Spleen (tissue), 11 donors: ENCODE measurements around the gene SPPL2C. TPM values are rescaled to one million over a fixed set of nuclear protein-coding genes. Genes with fewer than 3 reads are reported as not detected.

ENCODE experiments used
- DNase-seq: peaks from one replicate; pipeline ENCODE4 v3.0.0-alpha.2; 2020
- H3K27ac ChIP-seq, 8 donors: fragments of 200-600 bp; sonication (generic) in 7 of 8; 1 replicate in 4 of 8; 2 replicates in 4 of 8; pipeline versions ENCODE4 v1.5.0 to v1.8.0; 2016 to 2021; ENCODE audit warnings: inconsistent platforms in 4 of 8, mild to moderate bottlenecking in 4 of 8, moderate library complexity in 1 of 8
- H3K27me3 ChIP-seq, 7 donors: fragments of 200-600 bp; sonication (generic) in 6 of 7; replicated peaks in 1 of 7; 1 replicate in 4 of 7; 2 replicates in 3 of 7; pipeline versions ENCODE4 v1.5.0 to v1.8.0; 2016 to 2021; ENCODE audit warnings: inconsistent platforms in 3 of 7, mild to moderate bottlenecking in 1 of 7
- H3K36me3 ChIP-seq, 6 donors: fragments of 200-600 bp; sonication (generic) in 5 of 6; 1 replicate in 4 of 6; 2 replicates in 2 of 6; pipeline versions ENCODE4 v1.5.0 to v1.8.0; 2016 to 2021; ENCODE audit warnings: inconsistent platforms in 2 of 6
- H3K4me1 ChIP-seq, 6 donors: fragments of 200-600 bp; sonication (generic) in 5 of 6; 1 replicate in 3 of 6; 2 replicates in 3 of 6; pipeline versions ENCODE4 v1.5.0 to v1.8.0; 2016 to 2021; ENCODE audit warnings: inconsistent platforms in 3 of 6
- H3K4me3 ChIP-seq, 8 donors: fragments of 200-600 bp; sonication (generic) in 7 of 8; 1 replicate in 4 of 8; 2 replicates in 4 of 8; pipeline versions ENCODE4 v1.5.0 to v1.8.0; 2016 to 2021; ENCODE audit warnings: inconsistent platforms in 4 of 8, mild to moderate bottlenecking in 4 of 8, moderate library complexity in 2 of 8
- H3K9me3 ChIP-seq, 8 donors: fragments of 200-600 bp; sonication (generic) in 7 of 8; 1 replicate in 4 of 8; 2 replicates in 4 of 8; pipeline versions ENCODE4 v1.5.0 to v1.8.0; 2016 to 2021; ENCODE audit warnings: inconsistent platforms in 4 of 8
- CTCF ChIP-seq, 11 experiments: fragments of 200-600 bp in 7 of 11; fragments of 450-650 bp in 4 of 11; sonication (generic) in 4 of 11; IDR thresholded peaks in 8 of 11; conservative IDR thresholded peaks in 3 of 11; 1 replicate in 7 of 11; 2 replicates in 4 of 11; pipeline versions ENCODE4 v1.4.0 to v1.8.0; 2016 to 2021; ENCODE audit warnings: antibody characterized with exemption in 11 of 11, inconsistent platforms in 4 of 11, mild to moderate bottlenecking in 1 of 11
- POLR2A ChIP-seq, 3 donors: fragments of 450-650 bp; IDR thresholded peaks; one replicate each; pipeline ENCODE4 v1.5.1; 2017; ENCODE audit warnings: antibody characterized with exemption in 3 of 3, mild to moderate bottlenecking in 1 of 3
- POLR2AphosphoS5 ChIP-seq, 3 donors: sonication (generic); formaldehyde crosslinking; IDR thresholded peaks; one replicate each; pipeline ENCODE4 v1.5.1; 2017; ENCODE audit warnings: antibody characterized with exemption in 3 of 3
- WGBS, 5 donors: extraction: QIAGEN DNeasy Blood & Tissue Kit in 3 of 5; methylation state at CpG; one replicate each; pipeline versions ENCODE4 v1.1.5 to v1.1.7; 2013 to 2018; 5-methylcytosine and 5-hydroxymethylcytosine counted together
- intact Hi-C: fragments of 100-400 bp; cut with DNase I; formaldehyde crosslinking; loops from one replicate; pipeline ENCODE4 v1.15.0; 2023; ENCODE audit warnings: low total_unique reads
- polyA plus RNA-seq, 3 donors: library from polyadenylated mRNA; stranded (reverse); fragments of 200-250 nt; gene quantifications; one replicate each; pipeline ENCODE4 v1.2.1, GENCODE V29; 2013
- total RNA-seq, 7 donors: library from RNA; depleted of rRNA in 3 of 7; stranded (reverse); fragments of >200 nt in 3 of 7; fragmentation: NEBNext Ultra II Directional in 4 of 7; extraction: Animal tissue kit (Norgen Biotek cat#: 25700) in 4 of 7; gene quantifications; one replicate each; pipeline versions ENCODE4 v1.1.0 to v1.2.1, GENCODE V29; 2016 to 2021
- donor health status: healthy with polysubstance abuse.
- donor health status: DM: no; HTN: no; CAD: no; lungs with moderate emphysema.
- donor health status: DM: no; HTN: no; CAD: no.
- donor health status: Bipolar disorder and iron deficiency.
- donor health status: healthy.
- donor health status: DM: no; HTN: no; CAD: no.
- donor health status: DM: yes; HTN: yes; CAD: no.

The SPPL2C gene
- total and polyA plus RNA-seq, 10 donors: not detected

GRCh38 chr17:45809499-45809898 lies 35.2 kb upstream of the SPPL2C start:
- H3K36me3 ChIP-seq: no peaks in the 10 kb centered on the region
- WGBS, 5 donors: 54 to 83% (median 74%) methylated on average over 10 to 15 of the region's 15 CpGs
- intact Hi-C loops: no loop called here
- no peak overlapping the region for H3K27ac ChIP-seq
- no peak for DNase-seq
- no peaks in the 10 kb centered on the region for H3K9me3 ChIP-seq
- H3K4me1 ChIP-seq: no peaks in the 10 kb centered on the region
- no peak overlapping the region for H3K4me3 ChIP-seq
- H3K27me3 ChIP-seq: peaks cover 0 to 70% (median 7%) of the 10 kb centered on the region in 7 donors
- TF ChIP-seq CTCF (IDR thresholded peaks at IDR 0.05 in 8 of 11, conservative IDR thresholded peaks at IDR 0.05 in 3 of 11) (no peak), POLR2AphosphoS5 (IDR thresholded peaks at IDR 0.05) (no peak), POLR2A (IDR thresholded peaks at IDR 0.05) (no peak)

GRCh38 chr17:45812102-45812501 lies 32.6 kb upstream of the SPPL2C start:
- 69 to 74% (median 72%) methylated on average over 3 of the region's 3 CpGs for WGBS, 5 donors
- no peaks in the 10 kb centered on the region for H3K4me1 ChIP-seq
- no peaks in the 10 kb centered on the region for H3K36me3 ChIP-seq
- H3K4me3 ChIP-seq: no peak overlapping the region
- H3K27me3 ChIP-seq: peaks cover 0 to 44% (median 7%) of the 10 kb centered on the region in 7 donors
- H3K27ac ChIP-seq: no peak overlapping the region
- DNase-seq: no peak
- intact Hi-C loops: no loop called here
- no peak for TF ChIP-seq POLR2A (IDR thresholded peaks at IDR 0.05)
- no peak for TF ChIP-seq CTCF (IDR thresholded peaks at IDR 0.05 in 8 of 11, conservative IDR thresholded peaks at IDR 0.05 in 3 of 11)
- TF ChIP-seq POLR2AphosphoS5 (IDR thresholded peaks at IDR 0.05): no peak
- no peaks in the 10 kb centered on the region for H3K9me3 ChIP-seq

GRCh38 chr17:45813048-45813725 lies 31.5 kb upstream of the SPPL2C start:
- WGBS, 5 donors: 30 to 50% (median 33%) methylated on average over 19 to 22 of the region's 22 CpGs
- no peak for DNase-seq

More at GRCh38 chr17:45813048-45813725, 31.5 kb upstream of the SPPL2C start:
- Histone ChIP-seq H3K36me3 (no peaks in the 10 kb centered on the region), H3K4me3 (no peak overlapping the region), H3K4me1 (no peaks in the 10 kb centered on the region), H3K27me3 (peaks cover 0 to 35% (median 7%) of the 10 kb centered on the region in 7 donors), H3K27ac (no peak overlapping the region), H3K9me3 (no peaks in the 10 kb centered on the region)
- intact Hi-C loops: no loop called here
- no peak for TF ChIP-seq POLR2AphosphoS5 (IDR thresholded peaks at IDR 0.05)
- TF ChIP-seq POLR2A (IDR thresholded peaks at IDR 0.05): no peak
- no peak for TF ChIP-seq CTCF (IDR thresholded peaks at IDR 0.05 in 8 of 11, conservative IDR thresholded peaks at IDR 0.05 in 3 of 11)
